Fibroblast of the conjunctiva (primary cell): ENCODE results near the gene CLIC4.
"Not testable (repeated sequence)": the region's sequence is repeated elsewhere in the genome, so short reads cannot be mapped to it uniquely, and the experiment has no call there.

Experiments used
- DNase-seq: peaks from one replicate; pipeline ENCODE4 v3.0.0-alpha.2; 2010; ENCODE audit warnings: low read depth

The CLIC4 gene

GRCh38 chr1:24720152-24720551 is 25.1 kb upstream of the CLIC4 start:
- no peak for DNase-seq

- no peak for DNase-seq
Observed at GRCh38 chr1:24721533-24721932, 23.7 kb upstream of the CLIC4 start.

GRCh38 chr1:24722073-24723035 is 22.9 kb upstream of the CLIC4 start:
- DNase-seq: not testable (repeated sequence)

GRCh38 chr1:24724345-24725208 is 20.7 kb upstream of the CLIC4 start:
- no peak for DNase-seq

GRCh38 chr1:24725209-24725651 is 20.0 kb upstream of the CLIC4 start:
- no peak for DNase-seq

- DNase-seq: no peak
Observed at GRCh38 chr1:24726741-24727140, 18.5 kb upstream of the CLIC4 start.

- DNase-seq: peak; percentile 62
Observed at GRCh38 chr1:24727501-24728216, 17.6 kb upstream of the CLIC4 start.

- DNase-seq: no peak
Observed at GRCh38 chr1:24728982-24729381, 16.3 kb upstream of the CLIC4 start.

GRCh38 chr1:24732186-24732885 is 12.9 kb upstream of the CLIC4 start:
- DNase-seq: no peak

GRCh38 chr1:24733342-24733741 is 11.9 kb upstream of the CLIC4 start:
- not testable (repeated sequence) for DNase-seq

GRCh38 chr1:24735156-24735508 is 10.1 kb upstream of the CLIC4 start:
- DNase-seq: no peak

- DNase-seq: no peak
Observed at GRCh38 chr1:24735509-24736375, 9.5 kb upstream of the CLIC4 start.

- DNase-seq: no peak
Observed at GRCh38 chr1:24737368-24738117, 7.7 kb upstream of the CLIC4 start.

- no peak for DNase-seq
Observed at GRCh38 chr1:24739241-24739640, 6.0 kb upstream of the CLIC4 start.

- DNase-seq: no peak
Observed at GRCh38 chr1:24742090-24742938, 2.9 kb upstream of the CLIC4 start.

- DNase-seq: peak; percentile 69
Observed at GRCh38 chr1:24743404-24744211, 1.6 kb upstream of the CLIC4 start.

- DNase-seq: no peak
Observed at GRCh38 chr1:24745711-24746413, 615 bp downstream of the CLIC4 start.
